Mesothelial cell of epicardium (in vitro differentiated cells): ENCODE measurements around the gene RAB40C. TPM values are rescaled to one million over a fixed set of nuclear protein-coding genes. Genes with fewer than 3 reads are reported as not detected.

ENCODE experiments used
- DNase-seq, 2 experiments: peaks; one replicate each; pipeline ENCODE4 v3.0.0; 2021; ENCODE audit warnings: low spot score in 2 of 2; ENCODE audit not compliant: unreplicated experiment in 2 of 2
- H3K27ac Mint-ChIP-seq: 2 replicates; pipeline ENCODE4 v1.8.0; 2021; ENCODE audit warnings: mixed read lengths
- H3K27me3 Mint-ChIP-seq: 2 replicates; pipeline ENCODE4 v1.8.0; 2021; ENCODE audit warnings: low read depth, mixed read lengths
- H3K36me3 Mint-ChIP-seq: 2 replicates; pipeline ENCODE4 v1.8.0; 2021; ENCODE audit warnings: mixed read lengths
- H3K4me1 Mint-ChIP-seq: 2 replicates; pipeline ENCODE4 v1.8.0; 2021; ENCODE audit warnings: mixed read lengths
- H3K4me3 Mint-ChIP-seq: 2 replicates; pipeline ENCODE4 v1.8.0; 2021; ENCODE audit warnings: mild to moderate bottlenecking, moderate library complexity, mixed read lengths
- H3K9me3 Mint-ChIP-seq: 2 replicates; pipeline ENCODE4 v1.8.0; 2021; ENCODE audit warnings: mixed read lengths
- total RNA-seq: library from RNA; stranded (reverse); gene quantifications from 3 replicates; pipeline ENCODE4 v1.2.1, GENCODE V29; 2021
- TF ChIP-seq, protein P1 (sequence below): fragments of 200-600 bp; sonication (generic); IDR thresholded peaks from one replicate; pipeline ENCODE4 v1.5.0; 2021; ENCODE audit warnings: antibody characterized with exemption; ENCODE audit not compliant: unreplicated experiment

RAB40C gene
- total RNA-seq, 1 donor from 2014 or later: 25.5 TPM

DNA sequence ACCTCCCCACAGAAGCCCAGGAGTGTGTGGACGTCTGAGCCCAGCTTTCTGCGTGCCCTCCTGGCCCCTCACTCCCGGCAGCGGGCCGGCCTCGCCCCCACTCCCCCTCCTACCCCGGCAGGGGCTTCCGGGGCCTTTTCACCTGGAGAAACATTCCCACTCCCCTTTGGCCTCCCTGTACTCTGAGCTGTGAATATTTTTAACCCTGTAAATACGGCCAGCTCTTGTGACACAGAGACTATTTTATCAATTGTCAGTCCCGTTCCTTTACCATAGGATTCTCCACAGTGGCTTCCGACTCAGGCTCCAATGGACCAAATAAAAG is 35.6 kb upstream of the RAB40C start:
- Mint-ChIP-seq H3K36me3 (peaks cover 2% of the 10 kb centered on the region), H3K4me1 (no peaks in the 10 kb centered on the region), H3K27ac (no peak overlapping the region), H3K9me3 (no peaks in the 10 kb centered on the region), H3K27me3 (peaks cover 23% of the 10 kb centered on the region), H3K4me3 (no peak overlapping the region)
- TF ChIP-seq, protein P1, sequence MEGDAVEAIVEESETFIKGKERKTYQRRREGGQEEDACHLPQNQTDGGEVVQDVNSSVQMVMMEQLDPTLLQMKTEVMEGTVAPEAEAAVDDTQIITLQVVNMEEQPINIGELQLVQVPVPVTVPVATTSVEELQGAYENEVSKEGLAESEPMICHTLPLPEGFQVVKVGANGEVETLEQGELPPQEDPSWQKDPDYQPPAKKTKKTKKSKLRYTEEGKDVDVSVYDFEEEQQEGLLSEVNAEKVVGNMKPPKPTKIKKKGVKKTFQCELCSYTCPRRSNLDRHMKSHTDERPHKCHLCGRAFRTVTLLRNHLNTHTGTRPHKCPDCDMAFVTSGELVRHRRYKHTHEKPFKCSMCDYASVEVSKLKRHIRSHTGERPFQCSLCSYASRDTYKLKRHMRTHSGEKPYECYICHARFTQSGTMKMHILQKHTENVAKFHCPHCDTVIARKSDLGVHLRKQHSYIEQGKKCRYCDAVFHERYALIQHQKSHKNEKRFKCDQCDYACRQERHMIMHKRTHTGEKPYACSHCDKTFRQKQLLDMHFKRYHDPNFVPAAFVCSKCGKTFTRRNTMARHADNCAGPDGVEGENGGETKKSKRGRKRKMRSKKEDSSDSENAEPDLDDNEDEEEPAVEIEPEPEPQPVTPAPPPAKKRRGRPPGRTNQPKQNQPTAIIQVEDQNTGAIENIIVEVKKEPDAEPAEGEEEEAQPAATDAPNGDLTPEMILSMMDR: no peak
- DNase-seq: no peak

DNA sequence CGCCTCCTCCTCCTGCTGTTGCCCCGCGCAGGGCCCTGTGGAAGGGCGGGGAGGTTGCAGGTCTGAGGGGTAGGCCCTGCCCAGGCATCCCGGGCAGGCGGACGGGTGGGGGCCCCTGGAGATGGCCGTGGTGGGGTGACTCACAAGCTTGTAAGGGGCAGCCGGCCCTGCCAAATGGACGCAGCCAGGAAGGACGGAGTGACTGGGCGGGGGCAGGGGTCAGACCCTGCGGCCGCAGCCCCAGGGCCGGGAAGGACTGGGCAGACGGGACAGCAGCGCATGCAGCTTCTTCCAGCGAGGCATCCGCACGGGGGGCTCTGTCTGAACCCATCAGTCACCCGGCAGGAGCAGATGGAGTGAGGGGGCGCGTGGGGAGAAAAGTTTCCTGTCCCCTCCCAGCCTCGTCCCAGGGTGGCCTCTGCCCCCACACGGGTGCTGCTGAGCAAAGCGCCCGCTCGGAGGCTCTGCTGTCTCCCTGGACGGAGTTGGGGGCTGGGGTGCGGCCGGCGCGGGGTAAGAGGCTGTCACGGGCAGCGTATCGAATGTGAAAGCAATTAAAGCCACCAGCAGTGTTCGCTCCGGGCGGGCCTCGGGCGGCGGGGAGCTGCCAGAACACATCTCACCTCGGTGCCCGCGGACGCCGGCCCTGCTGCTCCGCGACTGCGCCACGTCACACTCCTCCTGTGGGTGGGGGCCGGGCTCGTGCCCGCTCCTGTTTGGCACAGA is 35.1 kb upstream of the RAB40C start:
- peaks cover 2% of the 10 kb centered on the region for H3K4me1 Mint-ChIP-seq
- DNase-seq: no peak
- H3K27me3 Mint-ChIP-seq: peaks cover 26% of the 10 kb centered on the region
- no peaks in the 10 kb centered on the region for H3K9me3 Mint-ChIP-seq
- TF ChIP-seq, protein P1: no peak
- no peak overlapping the region for H3K4me3 Mint-ChIP-seq
- H3K36me3 Mint-ChIP-seq: peaks cover 2% of the 10 kb centered on the region
- H3K27ac Mint-ChIP-seq: no peak overlapping the region

DNA sequence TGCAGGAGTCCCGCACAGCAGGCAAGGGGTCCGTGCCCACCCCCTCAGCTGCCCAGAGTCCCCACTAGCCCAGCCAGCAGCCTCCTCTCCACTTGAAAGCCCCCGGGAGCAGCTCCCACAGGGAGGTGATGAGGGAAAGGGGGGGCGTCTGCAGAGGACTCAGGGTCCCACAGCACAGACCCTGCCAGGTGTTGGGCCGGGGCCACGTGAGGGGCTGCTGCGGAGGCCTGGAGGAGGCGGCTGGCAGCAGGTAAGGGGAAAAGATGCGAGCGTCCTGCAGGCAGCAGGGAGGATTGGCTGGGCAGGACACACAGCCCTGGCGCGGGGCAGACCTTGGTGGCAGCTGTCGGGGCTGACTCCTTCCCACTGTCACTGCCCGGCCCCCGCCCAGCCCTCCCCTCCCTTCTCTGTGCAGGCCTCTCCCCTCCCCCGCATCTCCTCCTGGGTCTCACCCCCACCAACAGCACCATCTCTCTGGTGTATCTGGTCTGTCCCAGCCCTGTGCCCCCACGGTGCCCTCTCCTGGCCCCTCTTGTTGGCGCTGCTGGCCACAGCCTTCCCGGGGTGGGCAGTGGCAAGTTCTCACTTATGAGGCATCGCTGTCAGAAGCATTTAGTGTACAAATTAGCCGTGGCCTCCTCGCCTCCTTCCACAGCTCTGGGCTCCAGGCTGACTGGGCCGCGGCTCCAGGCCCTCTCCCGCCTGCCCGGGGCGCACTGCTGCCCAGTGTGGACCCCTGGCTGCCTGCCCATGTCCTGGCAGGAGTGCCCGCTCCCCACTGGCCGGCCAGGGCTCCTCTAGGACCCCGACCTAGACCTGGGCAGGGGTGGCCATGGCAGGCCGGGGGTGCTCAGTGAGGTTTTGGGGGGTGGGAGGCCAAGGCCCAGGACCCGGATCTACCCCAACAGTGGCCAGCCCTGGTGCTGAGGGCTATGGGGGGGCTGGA is 34.1 kb upstream of the RAB40C start:
- H3K27me3 Mint-ChIP-seq: peaks cover 26% of the 10 kb centered on the region

DNA sequence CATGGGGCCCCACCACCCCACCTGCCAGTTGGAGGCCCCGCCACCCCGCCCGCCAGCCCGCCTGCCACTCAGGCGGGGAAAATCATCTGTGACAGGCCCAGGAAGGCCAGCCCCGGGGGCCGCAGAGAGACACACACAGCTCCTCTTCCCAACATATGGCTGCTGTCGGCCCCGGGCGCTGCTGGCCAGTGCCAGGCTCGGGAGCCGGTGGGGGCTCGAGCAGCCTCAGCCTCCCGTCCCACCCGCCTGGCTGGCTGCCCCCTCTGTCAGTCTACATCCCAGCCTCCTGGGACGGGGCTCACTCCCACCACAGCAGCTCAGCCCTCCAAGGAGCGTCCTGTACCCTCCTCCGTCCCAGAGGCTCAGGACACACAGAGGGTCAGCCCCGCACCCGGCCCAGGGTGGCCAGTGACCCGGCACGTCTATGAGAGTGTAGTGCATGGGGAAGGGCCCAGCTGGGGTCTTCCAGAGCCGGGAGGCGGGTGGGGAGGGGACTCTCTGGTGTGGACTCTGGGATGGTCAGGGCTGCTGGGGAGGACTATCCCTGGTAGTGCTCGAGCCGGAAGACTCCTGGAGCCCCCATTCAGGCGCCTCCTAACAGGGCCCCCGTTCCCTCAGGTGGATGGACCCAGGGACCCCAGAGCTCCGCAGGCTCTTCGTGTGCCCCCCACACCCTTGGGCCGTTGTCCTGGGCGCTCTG is 33.2 kb upstream of the RAB40C start:
- DNase-seq: no peak
- TF ChIP-seq, protein P1: no peak
- peaks cover 31% of the 10 kb centered on the region for H3K27me3 Mint-ChIP-seq
- H3K27ac Mint-ChIP-seq: no peak overlapping the region
- H3K36me3 Mint-ChIP-seq: peaks cover 2% of the 10 kb centered on the region
- H3K9me3 Mint-ChIP-seq: no peaks in the 10 kb centered on the region
- H3K4me1 Mint-ChIP-seq: peaks cover 2% of the 10 kb centered on the region
- no peak overlapping the region for H3K4me3 Mint-ChIP-seq

More for the DNA sequence above, 34.1 kb upstream of the RAB40C start:
- TF ChIP-seq, protein P1: no peak
- peaks cover 2% of the 10 kb centered on the region for H3K4me1 Mint-ChIP-seq
- no peaks in the 10 kb centered on the region for H3K9me3 Mint-ChIP-seq
- DNase-seq: no peak
- no peak overlapping the region for H3K27ac Mint-ChIP-seq
- H3K36me3 Mint-ChIP-seq: peaks cover 2% of the 10 kb centered on the region
- no peak overlapping the region for H3K4me3 Mint-ChIP-seq

DNA sequence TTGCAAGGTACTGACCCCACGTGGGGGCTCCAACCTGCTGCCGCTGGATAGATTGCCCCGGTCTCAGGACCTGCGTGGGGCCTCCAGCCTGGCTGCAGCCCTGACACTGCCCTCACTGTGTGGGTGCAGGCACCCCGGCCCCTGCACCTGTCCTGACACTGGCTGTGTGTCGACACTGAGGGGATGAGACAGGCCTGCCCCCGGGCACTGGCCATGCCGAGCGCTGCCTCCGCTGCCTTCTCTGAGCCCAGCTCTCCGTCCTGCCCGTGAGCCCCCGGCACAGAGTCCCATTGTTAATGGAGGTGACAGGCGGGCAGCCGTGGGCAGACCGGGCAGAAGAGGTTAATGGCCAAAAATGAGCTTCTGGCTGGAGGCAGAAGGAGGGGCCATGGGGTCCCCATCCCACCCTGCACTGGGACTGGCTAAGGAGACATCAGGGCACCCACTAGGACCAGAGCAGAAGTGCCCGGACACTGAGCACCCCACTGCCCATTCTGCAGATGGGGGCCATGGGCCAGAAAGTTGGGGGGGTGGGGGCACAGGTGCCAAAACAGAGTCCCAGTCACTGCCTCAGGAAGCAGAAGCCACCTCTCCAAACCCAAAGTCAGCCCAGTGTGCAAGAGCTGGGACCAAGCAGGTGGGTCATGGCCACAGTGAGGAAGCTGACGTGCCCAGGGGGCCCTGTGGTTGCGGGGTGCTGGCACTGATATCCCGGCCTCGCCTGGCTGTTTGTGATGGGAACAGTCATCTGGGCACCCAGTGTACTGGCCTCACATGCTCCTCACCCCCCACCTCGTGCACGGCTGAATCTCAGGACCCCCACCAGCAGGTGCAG is 32.2 kb upstream of the RAB40C start:
- Mint-ChIP-seq H3K4me1 (peaks cover 2% of the 10 kb centered on the region), H3K9me3 (no peaks in the 10 kb centered on the region), H3K4me3 (no peak overlapping the region), H3K27me3 (peaks cover 41% of the 10 kb centered on the region), H3K27ac (no peak overlapping the region), H3K36me3 (peaks cover 2% of the 10 kb centered on the region)
- TF ChIP-seq, protein P1: no peak
- DNase-seq: no peak
